B cell (primary cell): ENCODE results near the gene RNASE8. TPM values are rescaled to one million over a fixed set of nuclear protein-coding genes. Genes with fewer than 3 reads are reported as not detected.

Source experiments
- ATAC-seq: fragments of 200-7000 bp; cut with Tn5 transposase; one replicate; pipeline ENCODE4 v1.10.0; 2021; ENCODE audit warnings: low read depth, mild to moderate bottlenecking, moderate number of reproducible peaks, moderate library complexity
- CTCF ChIA-PET: fragments of 350-600 bp; sonication (Branson Sonifier 250); formaldehyde crosslinking; loops from one replicate; lab custom pipeline; 2021; ENCODE audit warnings: antibody characterized with exemption, inconsistent platforms; lab: Charles Lee
- POLR2A ChIA-PET: fragments of 350-600 bp; sonication (Branson Sonifier 250); formaldehyde crosslinking; loops from one replicate; lab custom pipeline; 2021; ENCODE audit warnings: antibody characterized with exemption; lab: Charles Lee
- DNase-seq: peaks from one replicate; pipeline ENCODE4 v3.0.0; 2013
- H2AFZ ChIP-seq: 2 replicates; pipeline ENCODE4 v1.6.1; 2012; ENCODE audit warnings: mild to moderate bottlenecking, low read depth, low read length; ENCODE audit not compliant: insufficient read depth, poor library complexity, severe bottlenecking
- H3K27ac ChIP-seq, 2 donors: 1 replicate in 1 of 2; 2 replicates in 1 of 2; pipeline ENCODE4 v1.5.1; 2012 to 2013; ENCODE audit warnings: low read length in 2 of 2, mild to moderate bottlenecking in 2 of 2, moderate library complexity in 1 of 2
- H3K27me3 ChIP-seq, 4 experiments: fragments of 200-600 bp in 1 of 4; sonication (generic) in 1 of 4; replicated peaks in 1 of 4; 1 replicate in 2 of 4; 2 replicates in 2 of 4; pipeline versions ENCODE4 v1.6.1 to v1.7.0; 2013 to 2016; ENCODE audit warnings: low read length in 3 of 4, mild to moderate bottlenecking in 2 of 4, mixed read lengths in 1 of 4, moderate library complexity in 1 of 4; ENCODE audit not compliant: insufficient read depth in 4 of 4, control insufficient read depth in 3 of 4; ENCODE audit errors: control extremely low read depth in 1 of 4
- H3K36me3 ChIP-seq, 2 experiments: replicated peaks in 1 of 2; 1 replicate in 1 of 2; 2 replicates in 1 of 2; pipeline versions ENCODE4 v1.6.1 to v1.7.1; 2013; ENCODE audit warnings: low read length in 1 of 2; ENCODE audit not compliant: insufficient read depth in 2 of 2, control insufficient read depth in 1 of 2; ENCODE audit errors: control extremely low read depth in 1 of 2, extremely low read depth in 1 of 2
- H3K4me1 ChIP-seq, 2 donors: fragments of 200-600 bp in 1 of 2; sonication (generic) in 1 of 2; 1 replicate in 1 of 2; 2 replicates in 1 of 2; pipeline versions ENCODE4 v1.5.1 to v1.6.1; 2013 to 2017; ENCODE audit warnings: low read length in 2 of 2; ENCODE audit not compliant: control insufficient read depth in 2 of 2, insufficient read depth in 2 of 2
- H3K4me2 ChIP-seq: replicated peaks from 2 replicates; pipeline ENCODE3; 2012; ENCODE audit warnings: mild to moderate bottlenecking, low read depth, low read length; ENCODE audit not compliant: poor library complexity, severe bottlenecking
- H3K4me3 ChIP-seq, 5 experiments: fragments of 200-600 bp in 1 of 5; sonication (generic) in 1 of 5; 1 replicate in 3 of 5; 2 replicates in 2 of 5; pipeline versions ENCODE4 v1.5.1 to v1.7.0; 2011 to 2016; ENCODE audit warnings: low read length in 4 of 5, mild to moderate bottlenecking in 4 of 5, low read depth in 2 of 5, control low read depth in 1 of 5, moderate library complexity in 1 of 5; ENCODE audit not compliant: insufficient read depth in 1 of 5; ENCODE audit errors: control extremely low read depth in 1 of 5, extremely low read depth in 1 of 5
- H3K79me2 ChIP-seq: fragments of 200-600 bp; sonication (generic); one replicate; pipeline ENCODE4 v1.6.0; 2016; ENCODE audit warnings: low read length; ENCODE audit not compliant: control insufficient read depth, insufficient read depth
- H3K9ac ChIP-seq: fragments of 200-600 bp; sonication (generic); 2 replicates; pipeline ENCODE4 v1.6.1; 2017; ENCODE audit warnings: mild to moderate bottlenecking, low read length, moderate library complexity
- H3K9me3 ChIP-seq, 3 donors: one replicate each; pipeline versions ENCODE4 v1.6.1 to v1.7.1; 2013; ENCODE audit warnings: low read length in 2 of 3; ENCODE audit not compliant: control insufficient read depth in 2 of 3, insufficient read depth in 1 of 3; ENCODE audit errors: control extremely low read depth in 1 of 3
- H4K20me1 ChIP-seq: 2 replicates; pipeline ENCODE4 v1.6.0; 2012; ENCODE audit warnings: mild to moderate bottlenecking, low read length; ENCODE audit not compliant: insufficient read depth, control insufficient read depth, poor library complexity, severe bottlenecking
- H3K27ac Mint-ChIP-seq: one replicate; pipeline ENCODE4 v1.8.0; 2021; ENCODE audit warnings: mixed read lengths
- H3K27me3 Mint-ChIP-seq: one replicate; pipeline ENCODE4 v1.8.0; 2021; ENCODE audit warnings: mixed read lengths
- H3K4me1 Mint-ChIP-seq: one replicate; pipeline ENCODE4 v1.8.0; 2021; ENCODE audit warnings: mixed read lengths
- H3K4me3 Mint-ChIP-seq: one replicate; pipeline ENCODE4 v1.8.0; 2021; ENCODE audit warnings: mixed read lengths
- H3K9me3 Mint-ChIP-seq: one replicate; pipeline ENCODE4 v1.8.0; 2022; ENCODE audit warnings: mixed read lengths; ENCODE audit not compliant: insufficient read depth
- CTCF ChIP-seq: fragments of 200-600 bp; IDR thresholded peaks from one replicate; pipeline ENCODE4 v1.8.0; 2022; ENCODE audit warnings: antibody characterized with exemption, mild to moderate bottlenecking
- EZH2 ChIP-seq: IDR thresholded peaks from 2 replicates; pipeline ENCODE4 v1.6.1; 2012; ENCODE audit warnings: borderline replicate concordance, low read depth, mild to moderate bottlenecking, moderate library complexity, low read length; ENCODE audit not compliant: insufficient read depth, poor library complexity, severe bottlenecking
- WGBS: methylation state at CpG from one replicate; pipeline ENCODE4 v1.1.5; 2013; ENCODE audit warnings: missing lambda C conversion rate; ENCODE audit not compliant: insufficient coverage; 5-methylcytosine and 5-hydroxymethylcytosine counted together
- intact Hi-C: fragments of 100-400 bp; cut with micrococcal nuclease; formaldehyde crosslinking; loops from one replicate; pipeline ENCODE4 v1.10.0; 2022
- polyA plus RNA-seq: library from polyadenylated mRNA; depleted of rRNA; stranded (reverse); fragments of >200 nt; gene quantifications from 2 replicates; pipeline ENCODE4 v1.2.3, GENCODE V29; 2012
- total RNA-seq, 2 donors: library from RNA; stranded (reverse); fragments of 120-200 nt in 1 of 2; gene quantifications; 1 replicate in 1 of 2; 2 replicates in 1 of 2; pipeline versions ENCODE4 v1.2.3 to v1.2.4, GENCODE V29; 2013 to 2022

RNASE8 gene
- total and polyA plus RNA-seq, 2 donors (not counting 1 experiment from before 2014, with no cell fraction given), result not detected

GRCh38 chr14:21092273-21093011, 34.8 kb downstream of the RNASE8 start:
- H3K27ac Mint-ChIP-seq, result peak overlapping the region; percentile 72

More at GRCh38 chr14:21092273-21093011, 34.8 kb downstream of the RNASE8 start:
- ATAC-seq (peak; percentile 99), DNase-seq (peak; percentile 93)
- H3K9me3 ChIP-seq, result peaks cover 0 to 5% (median 0%) of the 10 kb centered on the region in 3 donors
- TF ChIP-seq CTCF (peak; percentile 100), EZH2 (no peak)
- no peak overlapping the region for H3K9ac ChIP-seq
- intact Hi-C loops, result loop anchor here (1.0 kb wide), 3 partner anchors 12 to 78 kb away; no protein-coding TSS in a partner anchor
- H3K4me1 Mint-ChIP-seq, result peaks cover 14% of the 10 kb centered on the region
- H3K4me1 ChIP-seq, result peaks cover 6 to 16% of the 10 kb centered on the region in 2 donors
- H3K4me3 Mint-ChIP-seq, result peak overlapping the region; percentile 27
- no peak overlapping the region for H3K27ac ChIP-seq
- no peaks in the 10 kb centered on the region for H3K36me3 ChIP-seq
- H3K4me3 ChIP-seq, result no peak overlapping the region
- no peaks in the 10 kb centered on the region for H3K9me3 Mint-ChIP-seq
- POLR2A ChIA-PET, result interaction anchor here (1.0 to 2.0 kb wide), 3 partner anchors 11 to 21 kb away, joined by 4 to 8 read pairs (median 4); no protein-coding TSS in a partner anchor
- H4K20me1 ChIP-seq, result no peaks in the 10 kb centered on the region
- no peaks in the 10 kb centered on the region for H3K79me2 ChIP-seq
- H3K4me2 ChIP-seq, result peak overlapping the region; percentile 36
- peaks cover 0 to 4% (median 0%) of the 10 kb centered on the region in 4 experiments for H3K27me3 ChIP-seq
- WGBS, result 45% methylated on average over 59 of the region's 59 CpGs
- CTCF ChIA-PET, result interaction anchor here (0.6 to 7.5 kb wide), 19 partner anchors 10 to 92 kb away, joined by 3 to 171 read pairs (median 5); partner anchors contain the start of genes ARHGEF40 and TMEM253
- H2AFZ ChIP-seq, result peak overlapping the region; percentile 24
- no peaks in the 10 kb centered on the region for H3K27me3 Mint-ChIP-seq
